K562 (cell line): ENCODE data around the gene SF3B4. TPM values are rescaled to one million over a fixed set of nuclear protein-coding genes. Genes with fewer than 3 reads are reported as not detected.
A peak's percentile ranks its signal among the peaks of the same experiment; 100 is the strongest.

ENCODE experiments used
- ATAC-seq: fragments of 200-7000 bp; cut with Tn5 transposase; 3 replicates; pipeline ENCODE4 v1.9.1; 2020; ENCODE audit warnings: moderate library complexity
- BruUV-seq: library from RNA; stranded (reverse); fragments of 400-500 nt; replicated peaks from 2 replicates; lab custom pipeline; 2021; lab: Mats Ljungman, UMichigan
- CTCF ChIA-PET: fragments of 300-600 bp; formaldehyde crosslinking; extraction: SDS; loops from one replicate; lab custom pipeline; 2021; ENCODE audit warnings: low intra/inter-chr PET ratio; lab: Yijun Ruan, JAX
- POLR2A ChIA-PET: fragments of 300-600, 350-650 bp; sonication (Branson Sonifier 250); formaldehyde crosslinking; extraction: SDS; loops from one replicate; lab custom pipeline; 2021; ENCODE audit warnings: antibody characterized with exemption, inconsistent platforms; lab: Yijun Ruan, JAX
- DNase-seq, 4 experiments: peaks; one replicate each; pipeline versions ENCODE4 v3.0.0 to v3.0.0-alpha.2; 2011 to 2018; ENCODE audit warnings: low spot score in 3 of 4, mixed read lengths in 3 of 4; ENCODE audit errors: extremely low read depth in 1 of 4
- FAIRE-seq: peaks from 2 replicates; lab custom pipeline; 2011; peaks lifted over from hg19 to GRCh38; lab: Jason Lieb, UNC
- H2AFZ ChIP-seq: 2 replicates; pipeline ENCODE4 v1.6.0; 2011; ENCODE audit warnings: low read depth, low read length, control low read depth, inconsistent platforms
- H3K27ac ChIP-seq: fragments of 200-600 bp; 3 replicates; pipeline ENCODE4 v1.8.0; 2011; ENCODE audit warnings: low read depth, mild to moderate bottlenecking, control low read depth, inconsistent platforms, low read length, moderate library complexity, mixed read lengths; ENCODE audit errors: extremely low read depth
- H3K27me3 ChIP-seq, 2 experiments: fragments of 300-600 bp in 1 of 2; 2 replicates in 1 of 2; 3 replicates in 1 of 2; pipeline versions ENCODE4 v1.6.0 to v1.8.0; 2011; ENCODE audit warnings: inconsistent platforms in 2 of 2, low read length in 2 of 2, mild to moderate bottlenecking in 1 of 2, mixed read lengths in 1 of 2, moderate library complexity in 1 of 2; ENCODE audit not compliant: control insufficient read depth in 2 of 2, insufficient read depth in 2 of 2
- H3K36me3 ChIP-seq: fragments of 300-600 bp; 3 replicates; pipeline ENCODE4 v1.8.0; 2011; ENCODE audit warnings: mild to moderate bottlenecking, low read length, inconsistent platforms; ENCODE audit not compliant: control insufficient read depth, insufficient read depth
- H3K4me1 ChIP-seq, 2 experiments: fragments of 200-600 bp in 1 of 2; replicated peaks in 1 of 2; 2 replicates in 1 of 2; 3 replicates in 1 of 2; pipeline versions ENCODE4 v1.5.1 to v1.8.0; 2011; ENCODE audit warnings: inconsistent platforms in 2 of 2, low read length in 2 of 2, mild to moderate bottlenecking in 1 of 2, mixed read lengths in 1 of 2, moderate library complexity in 1 of 2; ENCODE audit not compliant: control insufficient read depth in 2 of 2, insufficient read depth in 2 of 2
- H3K4me2 ChIP-seq: 2 replicates; pipeline ENCODE4 v1.6.1; 2011; ENCODE audit warnings: low read length, control low read depth, inconsistent platforms, mixed read lengths; ENCODE audit not compliant: insufficient read depth
- H3K4me3 ChIP-seq: fragments of 200-600 bp; sonication (generic), shearing (Covaris generic); 2 replicates; pipeline ENCODE4 v1.5.1; 2016; ENCODE audit warnings: control low read depth, inconsistent platforms
- H3K79me2 ChIP-seq: fragments of 200-600 bp; 3 replicates; pipeline ENCODE4 v1.8.0; 2011; ENCODE audit warnings: low read length, inconsistent platforms; ENCODE audit not compliant: control insufficient read depth, insufficient read depth
- H3K9ac ChIP-seq, 2 experiments: 2 replicates each; pipeline versions ENCODE4 v1.6.0 to v1.6.1; 2011; ENCODE audit warnings: low read depth in 2 of 2, low read length in 2 of 2, control low read depth in 1 of 2, inconsistent platforms in 1 of 2, mild to moderate bottlenecking in 1 of 2, mixed read lengths in 1 of 2; ENCODE audit not compliant: insufficient read depth in 1 of 2
- H3K9me1 ChIP-seq: one replicate; pipeline ENCODE4 v1.6.0; 2011; ENCODE audit warnings: inconsistent platforms, mild to moderate bottlenecking, low read length, moderate library complexity; ENCODE audit not compliant: control insufficient read depth, insufficient read depth
- H3K9me3 ChIP-seq: replicated peaks from 2 replicates; pipeline ENCODE4 v1.5.1; 2011; ENCODE audit warnings: low read depth, low read length, inconsistent platforms; ENCODE audit not compliant: control insufficient read depth, insufficient read depth
- H4K20me1 ChIP-seq: replicated peaks from 2 replicates; pipeline ENCODE4 v1.6.1; 2011; ENCODE audit warnings: low read length, inconsistent platforms, mixed read lengths; ENCODE audit not compliant: control insufficient read depth, insufficient read depth
- CEBPB ChIP-seq: fragments of 450-650 bp; IDR thresholded peaks from 2 replicates; pipeline ENCODE4 v1.6.1; 2016; ENCODE audit warnings: missing genetic modification characterization, missing compliant biosample characterization
- CEBPG ChIP-seq, 3 experiments: fragments of 200-800 bp in 1 of 3; sonication (Bioruptor generic) in 1 of 3; sonication (generic) in 1 of 3; formaldehyde crosslinking in 1 of 3; IDR thresholded peaks in 2 of 3; conservative IDR thresholded peaks in 1 of 3; 2 replicates each; pipeline versions ENCODE4 v1.6.1 to v1.8.0; 2016 to 2022; ENCODE audit warnings: missing compliant biosample characterization in 2 of 3, missing genetic modification characterization in 2 of 3, mild to moderate bottlenecking in 1 of 3, missing genetic modification reagents in 1 of 3
- KHSRP ChIP-seq: fragments of 450-650 bp; IDR thresholded peaks from 2 replicates; pipeline ENCODE4 v1.6.1; 2017
- PTTG1 ChIP-seq: fragments of 450-650 bp; IDR thresholded peaks from 2 replicates; pipeline ENCODE4 v1.6.1; 2016; ENCODE audit warnings: low read depth, mild to moderate bottlenecking, missing genetic modification characterization, missing compliant biosample characterization
- RBM25 ChIP-seq: fragments of 200-400 bp; formaldehyde crosslinking; IDR thresholded peaks from 2 replicates; pipeline ENCODE4 v1.6.1; 2018; ENCODE audit warnings: low read length, low read depth, moderate library complexity; ENCODE audit not compliant: severe bottlenecking
- WHSC1 ChIP-seq: IDR thresholded peaks from one replicate; pipeline ENCODE4 v1.6.1; 2012; ENCODE audit warnings: low read length, control low read depth, inconsistent platforms
- WGBS: fragments of 100-300 bp; shearing (Covaris generic); methylation state at CpG from one replicate; pipeline ENCODE4 v1.1.6; 2016; ENCODE audit warnings: low coverage, mixed read lengths; ENCODE audit not compliant: insufficient coverage; ENCODE audit errors: missing lambda C conversion rate; 5-methylcytosine and 5-hydroxymethylcytosine counted together
- in situ Hi-C: fragments of 300-500 bp; cut with MboI; formaldehyde crosslinking; loops from 4 replicates; pipeline ENCODE4 v1.15.0; 2018; ENCODE audit warnings: inconsistent platforms, mixed read lengths
- intact Hi-C: fragments of 100-400 bp; cut with micrococcal nuclease; formaldehyde crosslinking; loops from 2 replicates; pipeline ENCODE4 v1.14.2; 2022
- polyA plus RNA-seq, 8 experiments: library from polyadenylated mRNA; depleted of rRNA in 4 of 8; stranded (reverse) in 5 of 8; unstranded in 3 of 8; fragments of >200 nt; fragmentation: Nextera tagmentation in 2 of 8; fragmentation: Illumina TruSeq in 1 of 8; extraction: Ambion mirVana in 2 of 8; extraction: Trizol in 1 of 8; gene quantifications; 2 replicates each; pipeline versions ENCODE4 v1.2.1 to v1.2.3, GENCODE V29; 2011 to 2014; ENCODE audit warnings: inconsistent platforms in 1 of 8, missing spikeins in 1 of 8
- total RNA-seq, 7 experiments: library from RNA; depleted of rRNA in 6 of 7; stranded (reverse); fragments of >200 nt in 6 of 7; fragmentation: Illumina TruSeq in 2 of 7; extraction: Trizol in 2 of 7; gene quantifications; 2 replicates each; pipeline versions ENCODE4 v1.2.1 to v1.2.3, GENCODE V29; 2011 to 2021; ENCODE audit warnings: low replicate concordance in 1 of 7
- TF ChIP-seq, protein P1 (sequence below): sonication (generic); formaldehyde crosslinking; IDR thresholded peaks from 2 replicates; pipeline ENCODE4 v1.8.0; 2022; ENCODE audit warnings: mild to moderate bottlenecking, missing genetic modification reagents
- TF ChIP-seq, protein P2 (sequence below), 2 experiments: IDR thresholded peaks in 1 of 2; conservative IDR thresholded peaks in 1 of 2; 2 replicates each; pipeline ENCODE4 v1.6.1; 2016; ENCODE audit warnings: low read depth in 2 of 2, mild to moderate bottlenecking in 1 of 2, missing compliant biosample characterization in 1 of 2, missing genetic modification characterization in 1 of 2, moderate library complexity in 1 of 2
- TF ChIP-seq, protein P3 (sequence below): fragments of 450-650 bp; formaldehyde crosslinking; IDR thresholded peaks from 2 replicates; pipeline ENCODE4 v1.4.0; 2020; ENCODE audit warnings: mild to moderate bottlenecking, moderate library complexity

Gene SF3B4
- total and polyA plus RNA-seq, 9 of the 15 experiments (the other 6 are each of a cell fraction or from before 2014, with no cell fraction given), result 3.0 to 88.0 (median 26.1) TPM

DNA sequence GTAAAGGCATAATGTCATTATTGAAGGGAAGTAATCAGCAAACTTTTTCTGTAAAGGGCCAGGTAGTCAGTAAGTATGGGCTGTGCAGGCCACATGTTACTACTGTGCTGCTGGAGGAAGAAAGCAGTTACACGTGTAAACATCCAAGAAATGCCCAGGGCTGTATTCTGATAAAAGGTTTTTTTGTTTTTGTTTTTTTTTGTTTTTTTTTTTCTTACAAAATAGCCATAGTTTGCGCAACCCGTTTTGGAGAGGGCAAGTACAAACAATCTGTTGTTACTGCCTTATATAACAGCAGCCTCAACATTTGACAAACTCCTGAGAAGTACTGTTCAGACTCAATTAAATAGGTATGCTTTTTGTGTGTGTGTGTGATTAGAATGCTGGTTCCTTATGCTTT is 35.8 kb upstream of the SF3B4 start:
- BruUV-seq, result no TSS peak
- peaks cover 82% of the 10 kb centered on the region for H3K36me3 ChIP-seq
- H3K4me1 ChIP-seq, result no peaks in the 10 kb centered on the region
- no peak overlapping the region for H3K9ac ChIP-seq
- DNase-seq, result no peak
- no peak overlapping the region for H3K27ac ChIP-seq
- no peak overlapping the region for H2AFZ ChIP-seq
- H3K27me3 ChIP-seq, result no peaks in the 10 kb centered on the region
- no peaks in the 10 kb centered on the region; the same call in 2 of the 3 replicates for H3K79me2 ChIP-seq
- POLR2A ChIA-PET, result no interaction called here
- H3K4me2 ChIP-seq, result no peak overlapping the region
- CTCF ChIA-PET, result interaction anchor here (0.6 to 2.9 kb wide), 2 partner anchors 87 to 110 kb away, joined by 3 to 33 read pairs; no protein-coding TSS in a partner anchor
- TF ChIP-seq KHSRP (no peak), CEBPB (tag) (peak; percentile 79), RBM25 (no peak), CEBPG (CRISPR knock-in tag; IDR thresholded peaks at IDR 0.05) (no peak), CEBPG (tag; conservative IDR thresholded peaks at IDR 0.05 in 1 of 2, IDR thresholded peaks at IDR 0.05 in 1 of 2) (peak; percentile 24 to 47; a peak in 2 of 4 replicates)
- intact Hi-C loops, result loop anchor here (5.0 kb wide), 1 partner anchor 224 kb away; no protein-coding TSS in a partner anchor
- 81% methylated on average over 3 of the region's 3 CpGs for WGBS
- H3K9me3 ChIP-seq, result peaks cover 4% of the 10 kb centered on the region
- ATAC-seq, result no peak
- H4K20me1 ChIP-seq, result no peaks in the 10 kb centered on the region
- FAIRE-seq, result no peak
- no peak overlapping the region for H3K4me3 ChIP-seq
- no peaks in the 10 kb centered on the region for H3K9me1 ChIP-seq
- in situ Hi-C loops, result loop anchor here (5.0 kb wide), 1 partner anchor 204 kb away; no protein-coding TSS in a partner anchor

DNA sequence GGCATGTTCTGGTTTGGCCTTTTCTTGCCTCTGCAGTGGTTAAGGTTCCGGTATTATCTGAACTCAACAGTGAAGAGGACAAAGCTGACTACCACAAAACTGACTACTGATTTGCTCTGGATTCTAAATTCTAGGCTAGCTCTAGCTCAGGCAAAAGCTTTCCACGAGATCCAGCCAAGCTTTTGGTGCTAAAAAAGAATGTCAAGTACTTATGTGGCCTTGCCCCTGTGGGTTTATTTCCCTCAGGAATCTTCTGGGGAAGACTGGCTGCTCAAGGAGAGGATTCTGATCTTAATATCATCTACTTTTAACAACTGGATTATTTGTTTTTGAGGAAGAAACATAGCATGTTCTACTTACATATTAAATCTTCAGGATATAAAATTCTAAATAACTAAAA is 35.1 kb upstream of the SF3B4 start:
- no peaks in the 10 kb centered on the region for H3K27me3 ChIP-seq
- peaks cover 7% of the 10 kb centered on the region for H3K9me3 ChIP-seq
- no peak overlapping the region for H3K4me2 ChIP-seq
- H3K9me1 ChIP-seq, result no peaks in the 10 kb centered on the region
- in situ Hi-C loops, result loop anchor here (5.0 kb wide), 1 partner anchor 205 kb away; no protein-coding TSS in a partner anchor
- CTCF ChIA-PET, result interaction anchor here (0.5 to 2.9 kb wide), 8 partner anchors 16 to 224 kb away, joined by 3 to 33 read pairs (median 4); partner anchors contain the start of gene VPS45
- intact Hi-C loops, result loop anchor here (1.0 to 5.0 kb wide), 3 partner anchors 88 to 225 kb away; no protein-coding TSS in a partner anchor
- DNase-seq, result no peak
- WGBS, result 58% methylated on average over 2 of the region's 2 CpGs
- BruUV-seq, result no TSS peak
- no peak for FAIRE-seq
- H4K20me1 ChIP-seq, result no peaks in the 10 kb centered on the region
- H2AFZ ChIP-seq, result no peak overlapping the region
- no peaks in the 10 kb centered on the region for H3K4me1 ChIP-seq
- H3K4me3 ChIP-seq, result no peak overlapping the region
- POLR2A ChIA-PET, result interaction anchor here (0.7 to 1.1 kb wide), 2 partner anchors 88 to 223 kb away, joined by 3 to 4 read pairs; no protein-coding TSS in a partner anchor
- H3K79me2 ChIP-seq, result no peaks in the 10 kb centered on the region; the same call in 2 of the 3 replicates
- ATAC-seq, result no peak
- H3K9ac ChIP-seq, result no peak overlapping the region
- peaks cover 83% of the 10 kb centered on the region for H3K36me3 ChIP-seq
- no peak overlapping the region for H3K27ac ChIP-seq
- no peak for TF ChIP-seq PTTG1
- no peak for TF ChIP-seq WHSC1
- TF ChIP-seq, protein P1, sequence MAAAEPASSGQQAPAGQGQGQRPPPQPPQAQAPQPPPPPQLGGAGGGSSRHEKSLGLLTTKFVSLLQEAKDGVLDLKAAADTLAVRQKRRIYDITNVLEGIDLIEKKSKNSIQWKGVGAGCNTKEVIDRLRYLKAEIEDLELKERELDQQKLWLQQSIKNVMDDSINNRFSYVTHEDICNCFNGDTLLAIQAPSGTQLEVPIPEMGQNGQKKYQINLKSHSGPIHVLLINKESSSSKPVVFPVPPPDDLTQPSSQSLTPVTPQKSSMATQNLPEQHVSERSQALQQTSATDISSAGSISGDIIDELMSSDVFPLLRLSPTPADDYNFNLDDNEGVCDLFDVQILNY (CRISPR knock-in tag), result no peak
- TF ChIP-seq, protein P2, sequence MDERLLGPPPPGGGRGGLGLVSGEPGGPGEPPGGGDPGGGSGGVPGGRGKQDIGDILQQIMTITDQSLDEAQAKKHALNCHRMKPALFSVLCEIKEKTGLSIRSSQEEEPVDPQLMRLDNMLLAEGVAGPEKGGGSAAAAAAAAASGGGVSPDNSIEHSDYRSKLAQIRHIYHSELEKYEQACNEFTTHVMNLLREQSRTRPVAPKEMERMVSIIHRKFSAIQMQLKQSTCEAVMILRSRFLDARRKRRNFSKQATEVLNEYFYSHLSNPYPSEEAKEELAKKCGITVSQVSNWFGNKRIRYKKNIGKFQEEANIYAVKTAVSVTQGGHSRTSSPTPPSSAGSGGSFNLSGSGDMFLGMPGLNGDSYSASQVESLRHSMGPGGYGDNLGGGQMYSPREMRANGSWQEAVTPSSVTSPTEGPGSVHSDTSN (CRISPR knock-in tag; IDR thresholded peaks at IDR 0.05; ENCODE audit: low read depth), result no peak
- TF ChIP-seq, protein P2 (tag; conservative IDR thresholded peaks at IDR 0.05; ENCODE audit: low read depth), result no peak
- TF ChIP-seq, protein P3, sequence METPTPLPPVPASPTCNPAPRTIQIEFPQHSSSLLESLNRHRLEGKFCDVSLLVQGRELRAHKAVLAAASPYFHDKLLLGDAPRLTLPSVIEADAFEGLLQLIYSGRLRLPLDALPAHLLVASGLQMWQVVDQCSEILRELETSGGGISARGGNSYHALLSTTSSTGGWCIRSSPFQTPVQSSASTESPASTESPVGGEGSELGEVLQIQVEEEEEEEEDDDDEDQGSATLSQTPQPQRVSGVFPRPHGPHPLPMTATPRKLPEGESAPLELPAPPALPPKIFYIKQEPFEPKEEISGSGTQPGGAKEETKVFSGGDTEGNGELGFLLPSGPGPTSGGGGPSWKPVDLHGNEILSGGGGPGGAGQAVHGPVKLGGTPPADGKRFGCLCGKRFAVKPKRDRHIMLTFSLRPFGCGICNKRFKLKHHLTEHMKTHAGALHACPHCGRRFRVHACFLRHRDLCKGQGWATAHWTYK (CRISPR knock-in tag), result no peak
